ENCODE measurements around the gene SAP30L. TPM values are rescaled to one million over a fixed set of nuclear protein-coding genes. Genes with fewer than 3 reads are reported as not detected.

The SAP30L gene
- total RNA-seq, 1 experiment from 2014 or later, result 54.6 TPM

GRCh38 chr5:154480847-154481246, 35.0 kb downstream of the SAP30L start:
- TF ChIP-seq SIN3A (IDR thresholded peaks at IDR 0.05; ENCODE audit: borderline replicate concordance, insufficient read depth, low read depth, low read length) (no peak), CTCF (IDR thresholded peaks at IDR 0.05) (no peak), TCF7L2 (IDR thresholded peaks at IDR 0.05; ENCODE audit: low read depth, low read length) (no peak), POLR2AphosphoS5 (IDR thresholded peaks at IDR 0.05; ENCODE audit: low read depth, low read length) (no peak), REST (IDR thresholded peaks at IDR 0.05; ENCODE audit: insufficient read depth in 1 of 2, low read depth in 2 of 2, low read length in 1 of 2) (no peak)
- no TSS peak for BruUV-seq (replicated peaks)
- Histone ChIP-seq H3K4me3 (ENCODE audit: low read depth in 2 of 2, low read length in 2 of 2) (no peak overlapping the region), H3K27ac (ENCODE audit: low read length) (no peak overlapping the region), H3K27me3 (ENCODE audit: control insufficient read depth, insufficient read depth, low read length) (peaks cover 29% of the 10 kb centered on the region), H3K9me3 (ENCODE audit: control insufficient read depth, insufficient read depth, low read depth, low read length) (no peaks in the 10 kb centered on the region), H3K4me1 (ENCODE audit: control insufficient read depth, insufficient read depth, low read length) (no peaks in the 10 kb centered on the region), H3K36me3 (ENCODE audit: control insufficient read depth, insufficient read depth, low read length) (no peaks in the 10 kb centered on the region)
- intact Hi-C loops (cut with micrococcal nuclease; ENCODE audit: unreplicated experiment), result no loop called here
- DNase-seq (ENCODE audit: low read depth, low spot score), result no peak
- ATAC-seq, result no peak
- CTCF ChIA-PET, result no interaction called here
- in situ Hi-C loops (cut with HindIII; ENCODE audit: low pct_unique_long_range_greater_than_20kb, low sequenced_read_pairs), result no loop called here
- POLR2A ChIA-PET, result no interaction called here

DNA sequence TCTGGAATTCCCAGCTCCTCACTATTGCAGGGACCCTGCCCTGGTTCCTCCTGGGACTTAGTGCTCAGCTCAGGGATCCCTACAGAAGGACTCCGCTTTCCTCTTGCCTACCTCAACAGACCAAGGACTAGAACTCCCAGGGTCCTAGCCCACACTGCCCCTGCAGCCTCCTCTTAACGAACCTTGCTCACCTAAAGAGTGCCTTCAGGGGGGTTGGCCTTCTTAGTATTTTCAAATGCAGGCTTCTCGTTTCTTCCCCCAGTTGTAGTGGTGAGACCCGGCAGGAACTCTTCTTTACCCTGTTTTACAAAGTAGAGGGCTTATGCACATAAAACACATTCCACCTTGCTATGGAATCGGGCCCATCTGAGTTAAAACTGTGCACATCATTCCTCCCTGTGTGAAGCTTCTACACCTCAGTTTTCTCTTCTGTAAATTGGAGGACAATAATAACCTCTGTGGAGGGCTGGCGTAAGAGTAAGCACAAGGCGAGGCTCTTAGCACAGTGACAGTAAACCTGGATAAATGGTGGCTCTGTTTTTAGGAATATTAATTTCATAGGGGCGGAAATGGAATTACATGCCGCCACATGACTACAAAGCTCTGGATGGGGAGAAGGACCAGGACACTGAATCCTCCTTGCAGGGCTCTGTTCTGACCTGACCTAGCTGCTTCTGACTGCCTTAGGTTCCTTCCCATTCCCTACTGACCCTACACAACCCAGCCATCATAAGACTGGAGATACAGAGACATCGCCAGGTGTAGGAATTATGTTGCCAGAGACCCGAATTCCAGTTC, 36.0 kb downstream of the SAP30L start:
- ChIA-PET POLR2A (no interaction called here), CTCF (interaction anchor here (0.7 kb wide), 1 partner anchor 12 kb away, joined by 3 read pairs; no protein-coding TSS in a partner anchor)
- H3K27ac ChIP-seq (ENCODE audit: low read length), result no peak overlapping the region
- DNase-seq (ENCODE audit: low read depth, low spot score) (no peak), ATAC-seq (no peak)
- no peaks in the 10 kb centered on the region for H3K36me3 ChIP-seq (ENCODE audit: control insufficient read depth, insufficient read depth, low read length)
- no TSS peak for BruUV-seq (replicated peaks)
- no peaks in the 10 kb centered on the region for H3K9me3 ChIP-seq (ENCODE audit: control insufficient read depth, insufficient read depth, low read depth, low read length)
- TF ChIP-seq REST (IDR thresholded peaks at IDR 0.05; ENCODE audit: insufficient read depth in 1 of 2, low read depth in 2 of 2, low read length in 1 of 2), result no peak
- no peak for TF ChIP-seq POLR2AphosphoS5 (IDR thresholded peaks at IDR 0.05; ENCODE audit: low read depth, low read length)
- no peak for TF ChIP-seq SIN3A (IDR thresholded peaks at IDR 0.05; ENCODE audit: borderline replicate concordance, insufficient read depth, low read depth, low read length)
- no peak for TF ChIP-seq TCF7L2 (IDR thresholded peaks at IDR 0.05; ENCODE audit: low read depth, low read length)
- TF ChIP-seq CTCF (IDR thresholded peaks at IDR 0.05), result no peak
- in situ Hi-C loops (cut with HindIII; ENCODE audit: low pct_unique_long_range_greater_than_20kb, low sequenced_read_pairs), result no loop called here
- intact Hi-C loops (cut with micrococcal nuclease; ENCODE audit: unreplicated experiment), result no loop called here
- H3K27me3 ChIP-seq (ENCODE audit: control insufficient read depth, insufficient read depth, low read length), result peaks cover 34% of the 10 kb centered on the region
- H3K4me1 ChIP-seq (ENCODE audit: control insufficient read depth, insufficient read depth, low read length), result no peaks in the 10 kb centered on the region
- no peak overlapping the region for H3K4me3 ChIP-seq (ENCODE audit: low read depth in 2 of 2, low read length in 2 of 2)
